ENCODE measurements around the gene EIF3A.

Gene EIF3A

GRCh38 chr10:119070395-119071165 is 10.0 kb downstream of the EIF3A start:
- Histone ChIP-seq H3K27ac (no peak overlapping the region), H3K9ac (ENCODE audit: insufficient read length) (no peak overlapping the region), H3K36me3 (ENCODE audit: insufficient read depth, low read length) (peaks cover 67% of the 10 kb centered on the region), H3K4me3 (no peak overlapping the region), H3K9me3 (ENCODE audit: low read depth, low read length) (no peaks in the 10 kb centered on the region)
- no peak for DNase-seq (ENCODE audit: low read depth, low spot score)
- TF ChIP-seq EZH2 (IDR thresholded peaks at IDR 0.05) (no peak), POLR2AphosphoS5 (IDR thresholded peaks at IDR 0.05; ENCODE audit: borderline replicate concordance, low read depth, low read length) (no peak), FOXP2 (optimal IDR thresholded peaks at IDR 0.05; ENCODE audit: control extremely low read depth, extremely low read length, insufficient read depth) (no peak)

- Histone ChIP-seq H3K36me3 (ENCODE audit: insufficient read depth, low read length) (peaks cover 85% of the 10 kb centered on the region), H3K9ac (ENCODE audit: insufficient read length) (no peak overlapping the region), H3K9me3 (ENCODE audit: low read depth, low read length) (no peaks in the 10 kb centered on the region), H3K4me3 (no peak overlapping the region), H3K27ac (no peak overlapping the region)
- TF ChIP-seq EZH2 (IDR thresholded peaks at IDR 0.05) (no peak), FOXP2 (optimal IDR thresholded peaks at IDR 0.05; ENCODE audit: control extremely low read depth, extremely low read length, insufficient read depth) (no peak), POLR2AphosphoS5 (IDR thresholded peaks at IDR 0.05; ENCODE audit: borderline replicate concordance, low read depth, low read length) (no peak)
- no peak for DNase-seq (ENCODE audit: low read depth, low spot score)
These were observed 18.7 kb downstream of the EIF3A start for GRCh38 chr10:119061926-119062325.

GRCh38 chr10:119061352-119061751 is 19.3 kb downstream of the EIF3A start:
- TF ChIP-seq EZH2 (IDR thresholded peaks at IDR 0.05) (no peak), POLR2AphosphoS5 (IDR thresholded peaks at IDR 0.05; ENCODE audit: borderline replicate concordance, low read depth, low read length) (no peak), FOXP2 (optimal IDR thresholded peaks at IDR 0.05; ENCODE audit: control extremely low read depth, extremely low read length, insufficient read depth) (no peak)
- DNase-seq (ENCODE audit: low read depth, low spot score): no peak
- H3K9me3 ChIP-seq (ENCODE audit: low read depth, low read length): no peaks in the 10 kb centered on the region
- peaks cover 86% of the 10 kb centered on the region for H3K36me3 ChIP-seq (ENCODE audit: insufficient read depth, low read length)
- H3K9ac ChIP-seq (ENCODE audit: insufficient read length): no peak overlapping the region
- H3K27ac ChIP-seq: no peak overlapping the region
- H3K4me3 ChIP-seq: no peak overlapping the region

- DNase-seq (ENCODE audit: low read depth, low spot score): no peak
- Histone ChIP-seq H3K4me3 (no peak overlapping the region), H3K9me3 (ENCODE audit: low read depth, low read length) (no peaks in the 10 kb centered on the region), H3K36me3 (ENCODE audit: insufficient read depth, low read length) (peaks cover 90% of the 10 kb centered on the region), H3K9ac (ENCODE audit: insufficient read length) (no peak overlapping the region), H3K27ac (no peak overlapping the region)
- TF ChIP-seq POLR2AphosphoS5 (IDR thresholded peaks at IDR 0.05; ENCODE audit: borderline replicate concordance, low read depth, low read length) (no peak), EZH2 (IDR thresholded peaks at IDR 0.05) (no peak), FOXP2 (optimal IDR thresholded peaks at IDR 0.05; ENCODE audit: control extremely low read depth, extremely low read length, insufficient read depth) (no peak)
These were observed 20.5 kb downstream of the EIF3A start for GRCh38 chr10:119060107-119060506.

DNA sequence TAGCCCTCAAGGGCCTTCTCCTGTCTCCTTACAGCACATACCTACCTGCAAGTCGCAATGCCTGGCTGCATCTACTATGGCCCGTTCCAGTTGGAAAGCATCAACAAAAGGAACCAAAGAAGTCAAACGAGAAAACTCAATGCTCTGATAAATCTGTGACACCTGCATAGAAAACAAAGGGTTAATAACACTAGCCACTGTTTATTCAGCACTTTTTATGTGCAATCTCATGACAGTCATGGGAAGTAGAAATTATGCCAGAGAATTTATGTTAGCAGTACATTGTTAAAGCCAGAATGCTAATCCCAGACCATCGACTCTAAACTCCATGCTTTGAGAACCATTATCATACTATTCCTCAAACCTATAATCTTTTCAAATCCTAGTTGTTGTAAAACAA is 21.1 kb downstream of the EIF3A start:
- H3K27ac ChIP-seq: no peak overlapping the region
- no peak for TF ChIP-seq FOXP2 (optimal IDR thresholded peaks at IDR 0.05; ENCODE audit: control extremely low read depth, extremely low read length, insufficient read depth)
- TF ChIP-seq EZH2 (IDR thresholded peaks at IDR 0.05): no peak
- no peak for TF ChIP-seq POLR2AphosphoS5 (IDR thresholded peaks at IDR 0.05; ENCODE audit: borderline replicate concordance, low read depth, low read length)
- no peak for DNase-seq (ENCODE audit: low read depth, low spot score)
- H3K36me3 ChIP-seq (ENCODE audit: insufficient read depth, low read length): peaks cover 90% of the 10 kb centered on the region
- no peaks in the 10 kb centered on the region for H3K9me3 ChIP-seq (ENCODE audit: low read depth, low read length)
- H3K4me3 ChIP-seq: no peak overlapping the region
- no peak overlapping the region for H3K9ac ChIP-seq (ENCODE audit: insufficient read length)

DNA sequence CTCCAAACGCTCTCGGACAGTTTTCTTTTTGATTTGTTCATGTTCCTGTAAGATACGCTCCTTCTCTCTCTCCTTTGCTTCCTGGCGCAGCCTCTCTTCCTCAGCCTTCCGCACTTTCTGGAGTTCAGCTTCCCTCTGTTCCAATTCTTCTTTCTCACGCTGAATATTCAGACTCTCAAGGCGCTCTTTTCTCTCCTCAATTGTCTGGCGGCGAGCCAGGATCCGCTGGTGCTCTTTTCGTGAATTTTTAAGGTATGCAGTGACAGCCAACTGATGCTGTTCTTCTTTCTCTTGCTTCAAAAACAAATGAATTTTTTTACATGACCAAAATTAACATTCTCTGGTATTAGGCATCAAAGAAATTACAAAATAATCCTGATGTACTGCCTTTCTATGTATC is 22.6 kb downstream of the EIF3A start:
- Histone ChIP-seq H3K9ac (ENCODE audit: insufficient read length) (no peak overlapping the region), H3K36me3 (ENCODE audit: insufficient read depth, low read length) (peaks cover 91% of the 10 kb centered on the region), H3K27ac (no peak overlapping the region), H3K4me3 (no peak overlapping the region), H3K9me3 (ENCODE audit: low read depth, low read length) (no peaks in the 10 kb centered on the region)
- DNase-seq (ENCODE audit: low read depth, low spot score): no peak
- TF ChIP-seq EZH2 (IDR thresholded peaks at IDR 0.05) (no peak), FOXP2 (optimal IDR thresholded peaks at IDR 0.05; ENCODE audit: control extremely low read depth, extremely low read length, insufficient read depth) (no peak), POLR2AphosphoS5 (IDR thresholded peaks at IDR 0.05; ENCODE audit: borderline replicate concordance, low read depth, low read length) (no peak)

GRCh38 chr10:119055472-119055871 is 25.1 kb downstream of the EIF3A start:
- no peaks in the 10 kb centered on the region for H3K9me3 ChIP-seq (ENCODE audit: low read depth, low read length)
- H3K27ac ChIP-seq: no peak overlapping the region
- no peak overlapping the region for H3K9ac ChIP-seq (ENCODE audit: insufficient read length)
- no peak for DNase-seq (ENCODE audit: low read depth, low spot score)
- TF ChIP-seq EZH2 (IDR thresholded peaks at IDR 0.05) (no peak), FOXP2 (optimal IDR thresholded peaks at IDR 0.05; ENCODE audit: control extremely low read depth, extremely low read length, insufficient read depth) (no peak), POLR2AphosphoS5 (IDR thresholded peaks at IDR 0.05; ENCODE audit: borderline replicate concordance, low read depth, low read length) (no peak)
- H3K36me3 ChIP-seq (ENCODE audit: insufficient read depth, low read length): peaks cover 93% of the 10 kb centered on the region
- no peak overlapping the region for H3K4me3 ChIP-seq

DNA sequence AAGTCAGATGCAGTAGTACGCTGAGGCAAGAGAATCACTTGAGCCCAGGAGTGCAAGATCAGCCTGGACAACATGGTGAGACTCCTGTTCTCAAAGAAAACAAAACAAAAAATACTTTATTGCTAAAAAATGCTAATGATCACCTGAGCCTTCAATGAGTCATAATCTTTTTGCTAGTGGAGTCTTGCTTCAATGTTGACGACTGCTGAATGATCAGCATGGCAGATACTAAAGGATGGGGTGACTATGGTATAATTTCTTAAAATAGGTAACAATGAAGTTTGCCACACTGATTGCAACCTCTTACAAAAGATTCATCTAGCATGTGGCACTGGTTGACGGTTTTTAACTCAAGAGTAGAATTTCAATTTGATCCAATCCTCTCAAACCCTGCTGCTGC is 28.8 kb downstream of the EIF3A start:
- no peaks in the 10 kb centered on the region for H3K9me3 ChIP-seq (ENCODE audit: low read depth, low read length)
- DNase-seq (ENCODE audit: low read depth, low spot score): no peak
- no peak overlapping the region for H3K27ac ChIP-seq
- peaks cover 87% of the 10 kb centered on the region for H3K36me3 ChIP-seq (ENCODE audit: insufficient read depth, low read length)
- H3K4me3 ChIP-seq: no peak overlapping the region
- TF ChIP-seq EZH2 (IDR thresholded peaks at IDR 0.05) (no peak), FOXP2 (optimal IDR thresholded peaks at IDR 0.05; ENCODE audit: control extremely low read depth, extremely low read length, insufficient read depth) (no peak)
- H3K9ac ChIP-seq (ENCODE audit: insufficient read length): no peak overlapping the region

- H3K9ac ChIP-seq (ENCODE audit: insufficient read length): no peak overlapping the region
- TF ChIP-seq POLR2AphosphoS5 (IDR thresholded peaks at IDR 0.05; ENCODE audit: borderline replicate concordance, low read depth, low read length) (no peak), FOXP2 (optimal IDR thresholded peaks at IDR 0.05; ENCODE audit: control extremely low read depth, extremely low read length, insufficient read depth) (no peak), EZH2 (IDR thresholded peaks at IDR 0.05) (no peak)
- peaks cover 88% of the 10 kb centered on the region for H3K36me3 ChIP-seq (ENCODE audit: insufficient read depth, low read length)
- no peak for DNase-seq (ENCODE audit: low read depth, low spot score)
- no peaks in the 10 kb centered on the region for H3K9me3 ChIP-seq (ENCODE audit: low read depth, low read length)
- H3K4me3 ChIP-seq: no peak overlapping the region
- H3K27ac ChIP-seq: no peak overlapping the region
These were observed 30.8 kb downstream of the EIF3A start for GRCh38 chr10:119049777-119050176.
